SH-SY5Y (cell line): ENCODE data around the gene NDUFS7.

Experiments
- GATA2 ChIP-seq: IDR thresholded peaks from 2 replicates; pipeline ENCODE4 v1.6.1; 2011; ENCODE audit warnings: mild to moderate bottlenecking, low read depth, low read length
- GATA3 ChIP-seq: IDR thresholded peaks from 2 replicates; pipeline ENCODE4 v1.6.1; 2011; ENCODE audit warnings: low read depth, mild to moderate bottlenecking, low read length, moderate library complexity

- TF ChIP-seq GATA2 (no peak), GATA3 (no peak)
Measured at GRCh38 chr19:1412995-1413800, 29.5 kb downstream of the NDUFS7 start.
